ENCODE results near the gene ACIN1. TPM values are rescaled to one million over a fixed set of nuclear protein-coding genes. Genes with fewer than 3 reads are reported as not detected.

ACIN1 gene
- total and polyA plus RNA-seq, 9 of the 15 experiments (the other 6 are each of a cell fraction or from before 2014, with no cell fraction given) = 5.0 to 196 (median 129) TPM

GRCh38 chr14:23120541-23121251 lies 25.8 kb upstream of the ACIN1 start (continued):
- TF ChIP-seq ZFP30 (CRISPR knock-in tag; IDR thresholded peaks at IDR 0.05; ENCODE audit: borderline replicate concordance) (no peak), ZSCAN32 (CRISPR knock-in tag; IDR thresholded peaks at IDR 0.05) (no peak), BRD4 (IDR thresholded peaks at IDR 0.05) (no peak), NR3C1 (CRISPR knock-in tag; IDR thresholded peaks at IDR 0.05) (no peak), ZNF766 (CRISPR knock-in tag; conservative IDR thresholded peaks at IDR 0.05) (no peak), TSC22D4 (tag; IDR thresholded peaks at IDR 0.05) (no peak), CCAR2 (IDR thresholded peaks at IDR 0.05; ENCODE audit: low read depth, low read length) (no peak), ZKSCAN8 (CRISPR knock-in tag; IDR thresholded peaks at IDR 0.05) (no peak; the same call in 1 of the 2 replicates), SAFB2 (IDR thresholded peaks at IDR 0.05; ENCODE audit: borderline replicate concordance, low read depth, low read length, severe bottlenecking) (no peak), ZNF384 (IDR thresholded peaks at IDR 0.05; ENCODE audit: low read depth, low read length) (peak; percentile 68), ASH1L (IDR thresholded peaks at IDR 0.05; ENCODE audit: borderline replicate concordance, low read depth, partially characterized antibody) (no peak), CTCFL (IDR thresholded peaks at IDR 0.05; ENCODE audit: borderline replicate concordance, insufficient read depth, low read depth, low read length, poor library complexity, severe bottlenecking) (no peak), RNF2 (IDR thresholded peaks at IDR 0.05) (no peak), ZNF121 (CRISPR knock-in tag; conservative IDR thresholded peaks at IDR 0.05) (no peak), KAT8 (IDR thresholded peaks at IDR 0.05; ENCODE audit: low read depth) (no peak), PHB2 (IDR thresholded peaks at IDR 0.05; ENCODE audit: low read depth) (0 out of 2 replicates have a peak, but pooled peaks have one; percentile 57), LCOR (CRISPR knock-in tag; IDR thresholded peaks at IDR 0.05) (peak; percentile 98), EP300 (IDR thresholded peaks at IDR 0.05; ENCODE audit: low read length) (peak; percentile 71), ZNF592 (IDR thresholded peaks at IDR 0.05) (peak; percentile 83), RBM22 (IDR thresholded peaks at IDR 0.05; ENCODE audit: low read depth, low read length, poor library complexity, severe bottlenecking) (no peak), CEBPB (tag; IDR thresholded peaks at IDR 0.05) (no peak), ZNF785 (CRISPR knock-in tag; IDR thresholded peaks at IDR 0.05) (no peak), CREBBP (IDR thresholded peaks at IDR 0.05; ENCODE audit: low read depth, low read length) (no peak)

All from K562 (cell line).